PFSK-1 (cell line): ENCODE measurements around the gene NIBAN1.

Experiments used
- POLR2AphosphoS5 ChIP-seq: IDR thresholded peaks from 2 replicates; pipeline ENCODE4 v1.6.1; 2012; ENCODE audit warnings: low read depth, mild to moderate bottlenecking, control low read depth, low read length, moderate library complexity
- REST ChIP-seq, 2 experiments: IDR thresholded peaks; 2 replicates each; pipeline versions ENCODE4 v1.6.1 to v1.8.0; 2011 to 2012; ENCODE audit warnings: low read depth in 2 of 2, low read length in 2 of 2, control low read depth in 1 of 2, inconsistent platforms in 1 of 2, mild to moderate bottlenecking in 1 of 2, moderate library complexity in 1 of 2; ENCODE audit not compliant: insufficient read depth in 1 of 2
- SIN3A ChIP-seq: IDR thresholded peaks from 2 replicates; pipeline ENCODE4 v1.6.1; 2012; ENCODE audit warnings: mild to moderate bottlenecking, low read length, moderate library complexity, borderline replicate concordance; ENCODE audit not compliant: insufficient read depth
- TAF1 ChIP-seq: IDR thresholded peaks from 2 replicates; pipeline ENCODE4 v1.6.1; 2012; ENCODE audit warnings: low read length, control low read depth, borderline replicate concordance; ENCODE audit not compliant: insufficient read depth

- TF ChIP-seq TAF1 (no peak), REST (IDR thresholded peaks at IDR 0.05; ENCODE audit: insufficient read depth in 1 of 2, low read depth in 2 of 2, low read length in 2 of 2) (no peak), POLR2AphosphoS5 (no peak), SIN3A (no peak)
These were observed 30.3 kb downstream of the NIBAN1 start for GRCh38 chr1:184943998-184944397.
